ENCODE results near the gene CKS1B. TPM values are rescaled to one million over a fixed set of nuclear protein-coding genes. Genes with fewer than 3 reads are reported as not detected.

The CKS1B gene
- total RNA-seq, 1 experiment from 2014 or later, result 295 TPM

DNA sequence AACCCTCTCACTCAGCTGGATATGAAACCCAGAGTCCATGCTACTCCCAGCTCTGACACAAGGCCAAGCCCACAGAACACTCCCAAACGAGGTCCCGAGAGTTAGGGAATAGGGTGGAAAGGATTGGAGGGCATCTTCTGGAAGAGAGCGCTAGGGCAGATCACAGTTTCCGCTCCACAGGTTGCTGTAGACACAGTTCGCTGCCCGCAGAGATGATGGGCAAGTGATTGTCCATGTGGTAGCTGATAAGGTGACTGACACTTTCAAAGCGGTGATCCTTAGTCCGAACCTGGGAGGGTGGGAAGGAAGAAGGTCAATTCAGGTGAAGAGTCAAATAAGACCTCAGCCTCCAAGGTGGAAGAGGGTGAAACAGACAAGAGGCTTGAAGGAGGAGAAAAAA is 10.8 kb upstream of the CKS1B start:
- Histone ChIP-seq H3K4me1 (ENCODE audit: insufficient read depth, low read length, poor library complexity, severe bottlenecking) (peaks cover 27% of the 10 kb centered on the region), H3K27me3 (replicated peaks; ENCODE audit: insufficient read depth, low read depth, low read length, poor library complexity) (no peaks in the 10 kb centered on the region), H3K4me3 (ENCODE audit: low read depth, low read length, poor library complexity, severe bottlenecking) (no peak overlapping the region), H3K9me3 (ENCODE audit: low read depth, low read length, poor library complexity, severe bottlenecking) (no peaks in the 10 kb centered on the region), H3K27ac (ENCODE audit: low read depth, low read length, poor library complexity, severe bottlenecking) (peak overlapping the region; percentile 47), H3K36me3 (ENCODE audit: insufficient read depth, low read length, poor library complexity, severe bottlenecking) (peaks cover 72% of the 10 kb centered on the region)
- BruUV-seq (replicated peaks), result no TSS peak
- DNase-seq (ENCODE audit: low spot score), result no peak
- intact Hi-C loops (cut with micrococcal nuclease; ENCODE audit: unreplicated experiment), result loop anchor here (5.0 kb wide), 2 partner anchors 34 to 99 kb away; partner anchors contain the start of gene EFNA4
- CTCF ChIA-PET, result no interaction called here
- POLR2A ChIA-PET (ENCODE audit: low non-redundant PET), result no interaction called here
- TF ChIP-seq EZH2 (IDR thresholded peaks at IDR 0.05; ENCODE audit: borderline replicate concordance, low read depth, low read length, poor library complexity, severe bottlenecking), result no peak
- TF ChIP-seq, protein P1, sequence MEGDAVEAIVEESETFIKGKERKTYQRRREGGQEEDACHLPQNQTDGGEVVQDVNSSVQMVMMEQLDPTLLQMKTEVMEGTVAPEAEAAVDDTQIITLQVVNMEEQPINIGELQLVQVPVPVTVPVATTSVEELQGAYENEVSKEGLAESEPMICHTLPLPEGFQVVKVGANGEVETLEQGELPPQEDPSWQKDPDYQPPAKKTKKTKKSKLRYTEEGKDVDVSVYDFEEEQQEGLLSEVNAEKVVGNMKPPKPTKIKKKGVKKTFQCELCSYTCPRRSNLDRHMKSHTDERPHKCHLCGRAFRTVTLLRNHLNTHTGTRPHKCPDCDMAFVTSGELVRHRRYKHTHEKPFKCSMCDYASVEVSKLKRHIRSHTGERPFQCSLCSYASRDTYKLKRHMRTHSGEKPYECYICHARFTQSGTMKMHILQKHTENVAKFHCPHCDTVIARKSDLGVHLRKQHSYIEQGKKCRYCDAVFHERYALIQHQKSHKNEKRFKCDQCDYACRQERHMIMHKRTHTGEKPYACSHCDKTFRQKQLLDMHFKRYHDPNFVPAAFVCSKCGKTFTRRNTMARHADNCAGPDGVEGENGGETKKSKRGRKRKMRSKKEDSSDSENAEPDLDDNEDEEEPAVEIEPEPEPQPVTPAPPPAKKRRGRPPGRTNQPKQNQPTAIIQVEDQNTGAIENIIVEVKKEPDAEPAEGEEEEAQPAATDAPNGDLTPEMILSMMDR (conservative IDR thresholded peaks at IDR 0.05; ENCODE audit: low read depth, low read length), result no peak

GRCh38 chr1:154964359-154964758 is 10.1 kb upstream of the CKS1B start:
- no TSS peak for BruUV-seq (replicated peaks)
- Histone ChIP-seq H3K36me3 (ENCODE audit: insufficient read depth, low read length, poor library complexity, severe bottlenecking) (peaks cover 65% of the 10 kb centered on the region), H3K27ac (ENCODE audit: low read depth, low read length, poor library complexity, severe bottlenecking) (no peak overlapping the region), H3K4me3 (ENCODE audit: low read depth, low read length, poor library complexity, severe bottlenecking) (no peak overlapping the region), H3K4me1 (ENCODE audit: insufficient read depth, low read length, poor library complexity, severe bottlenecking) (peaks cover 34% of the 10 kb centered on the region), H3K9me3 (ENCODE audit: low read depth, low read length, poor library complexity, severe bottlenecking) (no peaks in the 10 kb centered on the region), H3K27me3 (replicated peaks; ENCODE audit: insufficient read depth, low read depth, low read length, poor library complexity) (no peaks in the 10 kb centered on the region)
- ChIA-PET CTCF (no interaction called here), POLR2A (ENCODE audit: low non-redundant PET) (interaction anchor here (0.6 kb wide), 1 partner anchor 9 kb away, joined by 3 read pairs; no protein-coding TSS in a partner anchor)
- intact Hi-C loops (cut with micrococcal nuclease; ENCODE audit: unreplicated experiment), result loop anchor here (5.0 kb wide), 2 partner anchors 33 to 98 kb away; partner anchors contain the start of gene EFNA4
- TF ChIP-seq, protein P1 (conservative IDR thresholded peaks at IDR 0.05; ENCODE audit: low read depth, low read length), result no peak
- no peak for TF ChIP-seq EZH2 (IDR thresholded peaks at IDR 0.05; ENCODE audit: borderline replicate concordance, low read depth, low read length, poor library complexity, severe bottlenecking)
- DNase-seq (ENCODE audit: low spot score), result no peak

- ChIA-PET CTCF (no interaction called here), POLR2A (ENCODE audit: low non-redundant PET) (no interaction called here)
- BruUV-seq (replicated peaks), result no TSS peak
- no peaks in the 10 kb centered on the region for H3K27me3 ChIP-seq (replicated peaks; ENCODE audit: insufficient read depth, low read depth, low read length, poor library complexity)
- H3K4me3 ChIP-seq (ENCODE audit: low read depth, low read length, poor library complexity, severe bottlenecking), result no peak overlapping the region
- H3K9me3 ChIP-seq (ENCODE audit: low read depth, low read length, poor library complexity, severe bottlenecking), result no peaks in the 10 kb centered on the region
- H3K36me3 ChIP-seq (ENCODE audit: insufficient read depth, low read length, poor library complexity, severe bottlenecking), result peaks cover 60% of the 10 kb centered on the region
- H3K4me1 ChIP-seq (ENCODE audit: insufficient read depth, low read length, poor library complexity, severe bottlenecking), result peaks cover 34% of the 10 kb centered on the region
- intact Hi-C loops (cut with micrococcal nuclease; ENCODE audit: unreplicated experiment), result no loop called here
- DNase-seq (ENCODE audit: low spot score), result no peak
- TF ChIP-seq, protein P1 (conservative IDR thresholded peaks at IDR 0.05; ENCODE audit: low read depth, low read length), result no peak
- TF ChIP-seq EZH2 (IDR thresholded peaks at IDR 0.05; ENCODE audit: borderline replicate concordance, low read depth, low read length, poor library complexity, severe bottlenecking), result no peak
- H3K27ac ChIP-seq (ENCODE audit: low read depth, low read length, poor library complexity, severe bottlenecking), result no peak overlapping the region
Measured at GRCh38 chr1:154966111-154966510, 8.4 kb upstream of the CKS1B start.
